ELR (cell line): ENCODE data around the gene CEACAM16.
"Not testable (repeated sequence)": the region's sequence is repeated elsewhere in the genome, so short reads cannot be mapped to it uniquely, and the experiment has no call there.

Source experiments
- DNase-seq: peaks from one replicate; pipeline ENCODE4 v3.0.0-alpha.2; 2015; ENCODE audit warnings: low read depth

CEACAM16 gene

DNA sequence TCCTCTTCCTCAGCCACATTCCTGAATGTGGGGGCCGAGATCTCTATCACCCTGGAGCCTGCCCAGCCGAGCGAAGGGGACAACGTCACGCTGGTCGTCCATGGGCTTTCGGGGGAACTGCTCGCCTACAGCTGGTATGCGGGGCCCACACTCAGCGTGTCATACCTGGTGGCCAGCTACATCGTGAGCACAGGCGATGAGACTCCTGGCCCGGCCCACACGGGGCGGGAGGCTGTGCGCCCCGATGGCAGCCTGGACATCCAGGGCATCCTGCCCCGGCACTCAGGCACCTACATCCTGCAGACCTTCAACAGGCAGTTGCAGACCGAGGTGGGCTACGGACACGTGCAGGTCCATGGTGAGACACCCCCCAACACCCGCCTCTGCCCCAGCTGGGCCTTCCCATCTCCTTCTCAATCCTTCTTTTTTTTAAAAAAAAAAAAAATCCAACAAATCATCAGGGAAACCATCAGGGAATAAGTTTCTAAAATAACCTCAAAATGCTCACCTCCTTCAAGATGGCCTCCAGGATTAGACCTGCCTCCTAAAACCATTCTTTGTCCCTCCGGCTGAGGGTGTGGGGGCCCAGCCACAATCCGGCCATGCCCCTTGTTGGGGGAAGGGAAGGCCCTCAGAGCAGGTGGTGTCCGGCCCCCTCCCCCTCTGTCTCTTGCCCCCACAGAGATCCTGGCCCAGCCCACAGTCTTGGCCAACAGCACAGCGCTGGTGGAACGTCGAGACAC is 4.6 kb downstream of the CEACAM16 start:
- no peak for DNase-seq

DNA sequence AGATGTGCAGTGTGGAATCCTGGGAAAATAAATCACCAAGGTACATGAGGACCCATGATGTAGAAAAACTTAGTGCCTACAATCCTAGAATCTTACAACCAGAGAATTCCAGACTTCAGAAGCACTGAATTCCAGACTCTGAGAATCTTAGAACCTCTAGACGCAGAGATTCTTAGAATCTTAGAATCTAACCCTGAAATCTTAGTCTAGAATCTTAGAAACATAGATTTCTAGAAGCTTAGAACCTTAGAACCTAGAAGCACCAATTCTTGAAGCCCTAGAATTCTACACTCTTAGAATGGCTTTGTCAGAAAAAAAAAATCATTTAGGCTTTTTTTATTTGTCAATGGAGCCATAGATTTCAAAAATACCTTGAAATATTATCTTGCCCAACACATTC is 6.0 kb downstream of the CEACAM16 start:
- no peak for DNase-seq

DNA sequence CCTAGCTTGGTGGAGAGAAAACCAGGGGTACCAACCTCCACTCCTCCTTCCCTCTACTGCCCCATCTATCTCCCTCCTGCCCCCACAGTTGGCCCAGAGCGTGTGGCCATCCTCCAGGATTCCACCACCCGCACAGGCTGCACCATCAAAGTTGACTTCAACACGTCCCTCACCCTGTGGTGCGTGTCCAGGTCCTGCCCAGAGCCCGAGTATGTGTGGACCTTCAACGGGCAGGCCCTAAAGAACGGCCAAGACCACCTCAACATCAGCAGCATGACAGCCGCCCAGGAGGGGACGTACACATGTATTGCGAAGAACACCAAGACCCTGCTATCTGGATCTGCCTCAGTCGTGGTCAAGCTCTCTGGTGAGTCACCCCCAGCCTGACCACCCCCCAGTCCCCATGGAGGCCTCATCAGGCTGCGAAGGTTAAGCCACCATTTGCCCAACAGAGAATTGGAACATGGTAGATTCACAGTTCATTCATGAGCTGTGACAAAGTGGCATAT is 6.6 kb downstream of the CEACAM16 start:
- no peak for DNase-seq

GRCh38 chr19:44706506-44707236 is 7.7 kb downstream of the CEACAM16 start:
- no peak for DNase-seq

GRCh38 chr19:44707794-44708193 is 8.8 kb downstream of the CEACAM16 start:
- no peak for DNase-seq

- DNase-seq, result no peak
Observed at GRCh38 chr19:44708940-44709339, 10.0 kb downstream of the CEACAM16 start.

DNA sequence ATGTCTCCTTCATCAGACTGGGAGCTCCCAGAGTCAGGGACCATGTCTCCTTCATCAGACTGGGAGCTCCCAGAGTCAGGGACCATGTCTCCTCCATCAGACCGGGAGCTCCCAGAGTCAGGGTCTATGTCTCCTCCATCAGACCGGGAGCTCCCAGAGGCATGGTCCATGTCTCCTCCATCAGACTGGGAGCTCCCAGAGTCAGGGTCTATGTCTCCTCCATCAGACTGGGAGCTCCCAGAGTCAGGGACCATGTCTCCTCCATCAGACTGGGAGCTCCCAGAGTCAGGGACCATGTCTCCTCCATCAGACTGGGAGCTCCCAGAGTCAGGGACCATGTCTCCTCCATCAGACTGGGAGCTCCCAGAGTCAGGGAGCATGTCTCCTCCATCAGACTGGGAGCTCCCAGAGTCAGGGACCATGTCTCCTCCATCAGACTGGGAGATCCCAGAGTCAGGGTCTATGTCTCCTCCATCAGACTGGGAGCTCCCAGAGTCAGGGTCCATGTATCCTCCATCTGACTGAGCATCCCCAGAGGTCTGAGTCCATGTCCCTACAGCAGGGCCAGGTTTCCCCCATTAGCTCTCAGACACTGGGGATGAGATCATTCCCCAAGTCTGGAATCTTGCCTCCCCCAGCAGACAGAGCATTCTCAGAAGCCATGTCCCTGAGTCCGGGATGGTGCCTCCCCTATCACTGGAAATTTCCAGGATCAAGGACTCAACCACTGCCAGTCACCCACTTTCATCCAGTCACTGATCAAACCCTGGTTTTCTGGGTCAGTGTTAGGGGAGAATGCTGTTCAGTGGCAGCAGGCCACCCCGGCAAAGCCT is 10.7 kb downstream of the CEACAM16 start:
- DNase-seq, result not testable (repeated sequence)

- DNase-seq, result no peak
Observed at GRCh38 chr19:44710483-44710882, 11.5 kb downstream of the CEACAM16 start.

GRCh38 chr19:44712864-44713515 is 14.0 kb downstream of the CEACAM16 start:
- peak; percentile 26 for DNase-seq

DNA sequence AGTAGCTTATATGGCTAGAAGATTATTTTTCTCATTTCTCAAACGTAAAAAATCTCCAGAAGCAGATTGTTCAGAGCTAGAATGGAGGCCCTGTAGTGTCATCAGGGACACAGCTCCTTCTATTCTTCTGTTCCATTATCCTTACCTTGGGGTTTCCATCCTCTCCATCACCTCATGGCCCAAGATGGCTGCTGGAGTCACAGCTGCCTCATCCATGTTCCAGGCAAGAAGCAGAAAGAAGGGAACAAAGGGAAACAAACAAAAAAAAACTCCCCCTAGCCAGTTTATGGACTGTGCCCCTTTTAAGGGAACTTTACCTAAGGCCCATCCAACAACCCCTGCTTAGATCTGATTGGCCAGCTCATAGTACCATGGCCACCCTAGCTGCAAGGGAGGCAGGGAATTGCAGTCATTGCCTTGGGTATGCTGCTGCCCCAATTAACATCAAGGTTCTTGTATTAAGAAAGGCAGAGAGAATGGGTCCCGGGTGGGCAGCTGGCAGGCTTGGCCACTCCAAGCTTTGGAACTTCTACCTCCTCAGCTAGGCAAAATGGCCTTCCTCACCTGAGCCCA is 15.7 kb downstream of the CEACAM16 start:
- no peak for DNase-seq

- DNase-seq, result no peak
Observed at GRCh38 chr19:44717603-44718002, 18.7 kb downstream of the CEACAM16 start.

GRCh38 chr19:44718441-44719261 is 19.7 kb downstream of the CEACAM16 start:
- peak; percentile 44 for DNase-seq

DNA sequence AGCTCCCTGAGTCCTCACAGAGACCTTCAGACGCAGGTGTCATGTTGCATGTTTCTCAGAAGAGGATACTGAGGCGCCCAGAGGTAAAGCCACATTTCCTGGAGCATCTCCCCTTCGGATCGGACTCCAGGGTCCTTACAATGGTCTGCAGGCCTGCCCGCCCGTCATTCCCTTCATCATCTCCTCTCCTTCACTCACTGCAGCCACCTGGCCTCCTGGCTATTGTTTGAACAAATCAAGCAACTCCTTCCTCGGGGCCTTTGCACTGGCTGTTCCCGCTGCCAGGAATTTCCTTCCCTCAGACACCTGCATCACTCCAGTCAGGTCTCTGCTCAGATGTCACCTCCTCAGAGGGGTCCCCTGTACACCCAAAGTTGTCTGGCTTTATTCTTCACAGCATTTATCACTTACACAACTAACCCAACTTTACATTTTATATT is 20.3 kb downstream of the CEACAM16 start:
- DNase-seq, result no peak

DNA sequence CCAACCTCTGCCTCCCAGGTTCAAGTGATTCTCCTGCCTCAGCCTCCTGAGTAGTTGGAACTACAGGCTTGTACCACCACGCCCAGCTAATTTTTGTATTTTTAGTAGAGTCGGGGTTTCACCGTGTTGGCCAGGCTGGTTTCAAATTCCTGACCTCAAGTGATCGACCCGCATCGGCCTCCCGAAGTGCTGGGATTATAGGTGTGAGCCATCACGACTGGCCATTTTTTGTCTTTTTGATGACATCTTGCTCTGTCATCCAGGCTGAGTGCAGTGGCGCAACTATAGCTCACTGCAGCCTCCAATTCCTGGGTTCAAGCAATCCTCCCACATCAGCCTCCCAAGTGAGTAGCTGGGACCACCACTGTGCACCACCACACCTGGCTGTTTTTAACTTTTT is 21.4 kb downstream of the CEACAM16 start:
- DNase-seq, result not testable (repeated sequence)

DNA sequence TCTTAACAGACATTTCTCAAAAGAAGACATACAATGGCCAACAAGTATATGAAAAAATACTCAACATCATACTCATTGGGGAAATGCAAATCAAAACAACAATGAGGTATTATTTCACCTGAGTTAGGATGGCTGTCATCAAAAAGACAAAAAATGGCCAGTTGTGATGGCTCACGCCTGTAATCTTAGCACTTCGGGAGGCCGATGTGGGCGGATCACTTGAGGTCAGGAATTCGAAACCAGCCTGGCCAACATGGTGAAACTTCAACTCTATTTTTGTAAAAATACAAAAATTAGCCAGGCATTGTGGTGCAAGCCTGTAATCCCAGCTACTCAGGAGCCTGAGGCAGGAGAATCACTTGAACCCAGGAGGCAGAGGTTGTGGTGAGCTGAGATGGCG is 22.0 kb downstream of the CEACAM16 start:
- no peak for DNase-seq

DNA sequence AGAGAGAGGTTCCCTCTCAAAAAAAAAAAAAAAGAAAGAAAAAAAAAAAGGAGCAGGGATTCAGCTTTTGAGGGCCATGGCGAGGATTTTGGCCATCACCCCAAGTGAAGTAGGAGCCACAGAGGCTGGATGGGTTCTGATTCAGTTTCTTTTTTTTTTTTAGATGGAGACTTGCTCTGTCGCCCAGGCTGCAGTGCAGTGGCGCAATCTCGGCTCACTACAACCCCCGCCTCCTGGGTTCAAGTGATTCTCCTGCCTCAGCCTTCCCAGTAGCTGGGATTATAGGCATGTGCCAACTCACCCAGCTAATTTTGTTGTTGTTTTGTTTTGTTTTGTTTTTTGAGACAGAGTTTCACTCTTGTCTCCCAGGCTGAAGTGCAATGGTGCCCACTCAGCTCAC is 22.4 kb downstream of the CEACAM16 start:
- DNase-seq, result not testable (repeated sequence)

DNA sequence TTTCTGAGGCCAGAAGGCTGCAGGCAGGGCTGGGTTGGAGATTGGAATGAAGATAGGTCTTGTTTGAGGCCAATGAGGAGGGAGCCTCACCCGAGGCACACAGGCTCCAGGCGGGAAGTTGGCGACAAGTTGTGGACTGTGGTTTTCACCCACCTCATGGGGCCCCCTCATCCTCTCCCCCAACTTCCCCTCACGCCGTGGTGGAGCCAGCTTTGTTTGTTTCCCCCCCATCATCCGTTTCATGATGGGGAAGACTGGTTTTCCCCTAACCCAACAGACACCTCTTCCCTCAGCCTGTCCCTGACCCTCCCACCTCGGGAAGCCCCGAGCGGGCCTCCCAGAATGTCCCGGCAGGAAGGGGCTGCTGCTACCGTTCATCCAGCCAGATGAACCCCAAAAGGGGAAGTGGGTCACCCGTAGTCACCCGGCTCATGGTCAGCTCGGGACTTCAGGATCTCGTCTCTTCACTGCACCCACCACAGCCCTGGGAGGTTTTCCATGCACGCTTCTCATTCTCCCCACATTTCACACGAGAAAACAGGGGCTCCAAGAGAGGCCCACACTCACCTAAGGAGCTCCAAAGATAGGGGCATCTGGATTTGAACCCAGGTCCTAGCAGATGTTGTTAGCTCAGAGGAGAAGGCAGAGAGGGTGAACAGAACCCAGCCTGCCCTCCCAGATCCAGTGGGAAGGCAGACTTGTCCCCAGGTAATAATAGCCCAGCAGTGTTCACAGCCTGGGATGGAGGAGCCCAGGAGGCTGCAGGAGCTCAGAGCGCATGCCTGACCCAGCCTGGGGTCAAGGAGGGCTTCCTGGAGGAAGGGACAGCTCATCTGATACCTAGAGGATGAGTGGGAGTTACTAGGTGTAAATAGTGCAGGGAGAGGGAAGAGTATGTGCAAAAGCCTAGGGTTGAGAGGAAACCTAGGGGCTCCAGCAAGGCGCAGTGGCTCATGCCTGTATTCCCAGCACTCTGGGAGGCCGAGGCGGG is 23.5 kb downstream of the CEACAM16 start:
- no peak for DNase-seq

GRCh38 chr19:44723299-44723951 is 24.5 kb downstream of the CEACAM16 start:
- no peak for DNase-seq

DNA sequence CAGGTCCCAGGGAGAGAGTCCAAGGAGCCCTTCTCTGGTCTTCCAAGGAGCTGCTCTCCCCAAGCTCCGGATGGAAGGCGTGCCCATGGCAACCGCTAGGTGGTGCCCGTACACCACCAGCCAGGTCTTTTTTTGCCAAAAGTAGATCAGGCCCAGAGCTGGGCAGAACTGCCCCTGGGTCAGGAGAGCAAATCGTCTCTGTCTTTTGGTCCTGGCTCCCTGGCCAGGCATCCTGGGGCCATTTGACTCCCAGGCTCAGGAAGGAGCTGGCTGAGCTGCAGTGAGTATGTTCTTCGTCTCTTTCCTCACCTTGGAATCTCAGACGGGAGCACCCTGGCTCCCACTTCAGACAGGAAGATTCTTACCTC is 25.0 kb downstream of the CEACAM16 start:
- peak; percentile 80 for DNase-seq
